GM23338 (cell line): ENCODE results near the gene RGP1. TPM values are rescaled to one million over a fixed set of nuclear protein-coding genes. Genes with fewer than 3 reads are reported as not detected.

Experiments
- microRNA-seq: library from miRNA; unstranded; fragments of <30 nt; microRNA quantifications from one replicate; pipeline ENCODE4, GENCODE V29; 2017
- polyA plus RNA-seq: library from polyadenylated mRNA; unstranded; fragments of >200 nt; fragmentation: Nextera tagmentation; extraction: Ambion mirVana; gene quantifications from 2 replicates; pipeline ENCODE4 v1.2.1, GENCODE V29; 2016
- small RNA-seq: library from RNA; depleted of rRNA; stranded (forward); fragments of <200 nt; gene quantifications from one replicate; pipeline ENCODE3, GENCODE V24; 2014; ENCODE audit warnings: low replicate concordance
- total RNA-seq: library from RNA; depleted of rRNA; stranded (reverse); fragments of >200 nt; shearing (Covaris generic); gene quantifications from 2 replicates; pipeline ENCODE4 v1.2.3, GENCODE V29; 2014; rRNA removed

Gene RGP1
- total and polyA plus RNA-seq, 2 experiments from 2014 or later = 2.8 to 16.0 TPM

Small RNAs within 50 kb of the gene (microRNA-seq; reads per million reads assigned to microRNA genes)
- gene MIR6852 = not detected
- gene MIR6853 = not detected

Small RNAs within 50 kb of the gene (small RNA-seq; reads per million reads assigned to genes)
- gene MIR6853 = not detected

Other genes with a start within 250 kb of the RGP1 start
- 8.2 and 10.7 TPM in 2 replicates for gene TESK1, start 144.0 kb upstream of the RGP1 start, total RNA-seq
- 6.8 and 7.3 TPM in 2 replicates for gene TESK1, start 144.0 kb upstream of the RGP1 start, polyA plus RNA-seq
- gene CD72, start 130.9 kb upstream of the RGP1 start, total RNA-seq = 2.7 and 4.8 TPM in 2 replicates
- 4.6 and 4.7 TPM in 2 replicates for gene CD72, start 130.9 kb upstream of the RGP1 start, polyA plus RNA-seq
- 14.7 and 16.4 TPM in 2 replicates for gene SIT1, start 98.4 kb upstream of the RGP1 start, total RNA-seq
- gene SIT1, start 98.4 kb upstream of the RGP1 start, polyA plus RNA-seq = 13.2 TPM in 2 replicates
- 8,626 and 33,360 TPM in 2 replicates for gene RMRP, start 91.3 kb upstream of the RGP1 start, total RNA-seq
- 15.3 and 43.0 TPM in 2 replicates for gene RMRP, start 91.3 kb upstream of the RGP1 start, polyA plus RNA-seq
- gene CCDC107, start 91.0 kb upstream of the RGP1 start, total RNA-seq = 2.4 and 6.9 TPM in 2 replicates
- 18.4 and 20.8 TPM in 2 replicates for gene CCDC107, start 91.0 kb upstream of the RGP1 start, polyA plus RNA-seq
- 16.8 and 25.7 TPM in 2 replicates for gene ARHGEF39, start 84.1 kb upstream of the RGP1 start, total RNA-seq
- 25.2 and 31.0 TPM in 2 replicates for gene ARHGEF39, start 84.1 kb upstream of the RGP1 start, polyA plus RNA-seq
- gene CA9, start 75.4 kb upstream of the RGP1 start, total RNA-seq = not detected in 2 replicates
- gene CA9, start 75.4 kb upstream of the RGP1 start, polyA plus RNA-seq = 1.1 and 2.2 TPM in 2 replicates
- gene TPM2, start 59.4 kb upstream of the RGP1 start, total RNA-seq = 116 and 141 TPM in 2 replicates
- gene TPM2, start 59.4 kb upstream of the RGP1 start, polyA plus RNA-seq = 488 and 540 TPM in 2 replicates
- gene TLN1, start 17.1 kb upstream of the RGP1 start, total RNA-seq = 116 and 120 TPM in 2 replicates
- gene TLN1, start 17.1 kb upstream of the RGP1 start, polyA plus RNA-seq = 21.5 and 26.0 TPM in 2 replicates
- 24.9 and 32.4 TPM in 2 replicates for gene CREB3, start 16.6 kb upstream of the RGP1 start, total RNA-seq
- gene CREB3, start 16.6 kb upstream of the RGP1 start, polyA plus RNA-seq = 19.2 and 20.3 TPM in 2 replicates
- 80.1 and 80.2 TPM in 2 replicates for gene GBA2, start 59 bp upstream of the RGP1 start, total RNA-seq
- gene GBA2, start 59 bp upstream of the RGP1 start, polyA plus RNA-seq = 32.1 and 32.8 TPM in 2 replicates
- not detected in 2 replicates for gene MSMP, start 5.0 kb downstream of the RGP1 start, total RNA-seq
- 0.57 and 0.81 TPM in 2 replicates for gene MSMP, start 5.0 kb downstream of the RGP1 start, polyA plus RNA-seq
- gene NPR2, start 42.3 kb downstream of the RGP1 start, total RNA-seq = 7.6 and 14.4 TPM in 2 replicates
- gene NPR2, start 42.3 kb downstream of the RGP1 start, polyA plus RNA-seq = 9.0 and 9.8 TPM in 2 replicates
- 0.45 TPM in 1 of 2 replicates, not detected in the other for gene SPAG8, start 63.0 kb downstream of the RGP1 start, total RNA-seq
- gene SPAG8, start 63.0 kb downstream of the RGP1 start, polyA plus RNA-seq = 0.17 and 0.45 TPM in 2 replicates
- gene HINT2, start 65.8 kb downstream of the RGP1 start, total RNA-seq = 20.9 and 23.8 TPM in 2 replicates
- 69.9 and 74.5 TPM in 2 replicates for gene HINT2, start 65.8 kb downstream of the RGP1 start, polyA plus RNA-seq
- gene FAM221B, start 79.4 kb downstream of the RGP1 start, total RNA-seq = not detected in 2 replicates
- gene FAM221B, start 79.4 kb downstream of the RGP1 start, polyA plus RNA-seq = 0.09 and 0.47 TPM in 2 replicates
- gene TMEM8B, start 79.9 kb downstream of the RGP1 start, total RNA-seq = 5.5 and 7.5 TPM in 2 replicates
- 3.6 and 4.2 TPM in 2 replicates for gene TMEM8B, start 79.9 kb downstream of the RGP1 start, polyA plus RNA-seq
- gene OR13J1, start 121.1 kb downstream of the RGP1 start, total RNA-seq = not detected in 2 replicates
- gene OR13J1, start 121.1 kb downstream of the RGP1 start, polyA plus RNA-seq = 0.15 TPM in 1 of 2 replicates, not detected in the other
- gene HRCT1, start 156.9 kb downstream of the RGP1 start, total RNA-seq = not detected in 2 replicates
- not detected in 2 replicates for gene HRCT1, start 156.9 kb downstream of the RGP1 start, polyA plus RNA-seq
- gene SPAAR, start 160.2 kb downstream of the RGP1 start, total RNA-seq = not detected in 2 replicates
- 0.17 TPM in 1 of 2 replicates, not detected in the other for gene SPAAR, start 160.2 kb downstream of the RGP1 start, polyA plus RNA-seq
- gene OR2S2, start 208.9 kb downstream of the RGP1 start, total RNA-seq = not detected in 2 replicates
- gene OR2S2, start 208.9 kb downstream of the RGP1 start, polyA plus RNA-seq = not detected in 2 replicates